HEK293 (cell line): ENCODE measurements around the gene SLC25A40.

Experiments used
- CTCF ChIA-PET: fragments of 350-600 bp; formaldehyde crosslinking; extraction: SDS; loops from one replicate; lab custom pipeline; 2021; ENCODE audit warnings: antibody characterized with exemption; lab: Yijun Ruan, JAX
- POLR2A ChIA-PET: fragments of 300-600 bp; formaldehyde crosslinking; extraction: SDS; loops from one replicate; lab custom pipeline; 2020; ENCODE audit warnings: antibody characterized with exemption, inconsistent platforms; lab: Yijun Ruan, JAX
- H3K27ac ChIP-seq: fragments of 200-500 bp; sonication (Bioruptor generic); 2 replicates; pipeline ENCODE4 v1.5.1; 2014; ENCODE audit warnings: low read depth, low read length, control low read depth, inconsistent platforms; ENCODE audit errors: extremely low read depth
- H3K36me3 ChIP-seq, 2 experiments: fragments of 200-500 bp in 1 of 2; sonication (Bioruptor generic) in 1 of 2; 1 replicate in 1 of 2; 2 replicates in 1 of 2; pipeline ENCODE4 v1.5.1; 2014 to 2017; ENCODE audit warnings: inconsistent platforms in 2 of 2, low read length in 2 of 2; ENCODE audit not compliant: control insufficient read depth in 2 of 2, insufficient read depth in 1 of 2
- H3K4me1 ChIP-seq: fragments of 200-500 bp; sonication (Bioruptor generic); 2 replicates; pipeline ENCODE4 v1.5.1; 2014; ENCODE audit warnings: mild to moderate bottlenecking, low read length, inconsistent platforms; ENCODE audit not compliant: control insufficient read depth, insufficient read depth
- H3K4me3 ChIP-seq: 2 replicates; pipeline ENCODE4 v1.5.1; 2011; ENCODE audit warnings: low read depth, mild to moderate bottlenecking, control low read depth, low read length, moderate library complexity
- H3K9me3 ChIP-seq: fragments of 200-500 bp; sonication (Bioruptor generic); 2 replicates; pipeline ENCODE4 v1.5.1; 2014; ENCODE audit warnings: low read depth, low read length, inconsistent platforms; ENCODE audit not compliant: control insufficient read depth, insufficient read depth
- EGR2 ChIP-seq: fragments of 450-650 bp; formaldehyde crosslinking; IDR thresholded peaks from 2 replicates; pipeline ENCODE4 v1.5.1; 2016; ENCODE audit warnings: low read depth, missing biosample characterization, missing genetic modification characterization
- KLF1 ChIP-seq: fragments of 450-650 bp; formaldehyde crosslinking; IDR thresholded peaks from 2 replicates; pipeline ENCODE4 v1.5.1; 2016; ENCODE audit warnings: missing biosample characterization, missing genetic modification characterization
- REPIN1 ChIP-seq: fragments of 450-650 bp; formaldehyde crosslinking; IDR thresholded peaks from 2 replicates; pipeline ENCODE4 v1.5.1; 2017; ENCODE audit warnings: missing biosample characterization, missing genetic modification characterization, low read depth
- SP7 ChIP-seq: fragments of 450-650 bp; formaldehyde crosslinking; IDR thresholded peaks from 2 replicates; pipeline ENCODE4 v1.5.1; 2016; ENCODE audit warnings: missing biosample characterization, missing genetic modification characterization
- ZBTB48 ChIP-seq: fragments of 450-650 bp; formaldehyde crosslinking; IDR thresholded peaks from 2 replicates; pipeline ENCODE4 v1.5.1; 2016; ENCODE audit warnings: missing biosample characterization, missing genetic modification characterization
- ZEB2 ChIP-seq: fragments of 450-650 bp; formaldehyde crosslinking; IDR thresholded peaks from 2 replicates; pipeline ENCODE4 v1.5.1; 2016; ENCODE audit warnings: missing biosample characterization, missing genetic modification characterization
- ZFP3 ChIP-seq: fragments of 450-650 bp; formaldehyde crosslinking; IDR thresholded peaks from 2 replicates; pipeline ENCODE4 v1.5.1; 2016; ENCODE audit warnings: low read depth, missing biosample characterization, missing genetic modification characterization
- ZFP69B ChIP-seq: fragments of 450-650 bp; formaldehyde crosslinking; IDR thresholded peaks from 2 replicates; pipeline ENCODE4 v1.5.1; 2016; ENCODE audit warnings: missing biosample characterization, missing genetic modification characterization
- ZNF561 ChIP-seq: fragments of 450-650 bp; IDR thresholded peaks from 2 replicates; pipeline ENCODE4 v1.5.1; 2018; ENCODE audit warnings: missing biosample characterization, missing genetic modification characterization, borderline replicate concordance
- ZNF621 ChIP-seq: fragments of 450-650 bp; formaldehyde crosslinking; IDR thresholded peaks from 2 replicates; pipeline ENCODE4 v1.5.1; 2017; ENCODE audit warnings: missing biosample characterization, missing genetic modification characterization
- ZNF626 ChIP-seq: fragments of 450-650 bp; sonication (Bioruptor Pico); formaldehyde crosslinking; IDR thresholded peaks from 2 replicates; pipeline ENCODE4 v1.5.1; 2018; ENCODE audit warnings: missing biosample characterization, missing genetic modification characterization, inconsistent platforms
- ZNF707 ChIP-seq: fragments of 450-650 bp; formaldehyde crosslinking; IDR thresholded peaks from 2 replicates; pipeline ENCODE4 v1.5.1; 2016; ENCODE audit warnings: missing biosample characterization, missing genetic modification characterization
- ZNF76 ChIP-seq: fragments of 450-650 bp; formaldehyde crosslinking; IDR thresholded peaks from 2 replicates; pipeline ENCODE4; 2016; ENCODE audit warnings: low read depth, missing biosample characterization, missing genetic modification characterization, borderline replicate concordance
- ZNF792 ChIP-seq: fragments of 450-650 bp; formaldehyde crosslinking; IDR thresholded peaks from 2 replicates; pipeline ENCODE4 v1.5.1; 2016; ENCODE audit warnings: missing biosample characterization, missing genetic modification characterization
- TF ChIP-seq, protein P1 (sequence below): fragments of 450-650 bp; formaldehyde crosslinking; IDR thresholded peaks from 2 replicates; pipeline ENCODE4 v1.5.1; 2016; ENCODE audit warnings: missing biosample characterization, missing genetic modification characterization
- TF ChIP-seq, protein P2 (sequence below): fragments of 450-650 bp; formaldehyde crosslinking; IDR thresholded peaks from 2 replicates; pipeline ENCODE4 v1.5.1; 2017; ENCODE audit warnings: missing biosample characterization, missing genetic modification characterization
- TF ChIP-seq, protein P3 (sequence below): fragments of 450-650 bp; formaldehyde crosslinking; optimal IDR thresholded peaks from 2 replicates; pipeline ENCODE3; 2016; ENCODE audit warnings: missing biosample characterization, mild to moderate bottlenecking, missing genetic modification characterization
- TF ChIP-seq, protein P4 (sequence below): fragments of 450-650 bp; formaldehyde crosslinking; IDR thresholded peaks from 2 replicates; pipeline ENCODE4 v1.5.1; 2017; ENCODE audit warnings: missing biosample characterization, missing genetic modification characterization
- TF ChIP-seq, protein P5 (sequence below): fragments of 450-650 bp; formaldehyde crosslinking; IDR thresholded peaks from 2 replicates; pipeline ENCODE4; 2016; ENCODE audit warnings: missing biosample characterization, missing genetic modification characterization

SLC25A40 gene

DNA sequence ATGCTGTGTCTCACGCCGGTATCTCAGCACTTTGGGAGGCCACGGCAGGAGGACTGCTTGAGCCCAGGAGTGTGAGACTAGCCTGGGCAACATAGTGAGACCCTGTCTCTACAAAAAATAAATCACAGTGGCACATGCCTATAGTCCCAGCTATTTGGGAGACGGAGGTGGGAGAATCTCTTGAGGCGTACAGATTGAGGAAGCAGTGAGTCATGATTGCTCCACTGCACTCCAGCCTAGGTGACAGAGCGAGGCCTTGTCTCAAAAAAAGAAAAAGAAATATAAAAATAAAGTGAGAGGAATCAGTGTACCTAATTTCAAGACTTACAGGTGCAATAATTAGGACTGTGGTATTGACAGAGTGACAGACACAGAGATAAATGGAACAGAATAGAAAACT is 23.9 kb downstream of the SLC25A40 start:
- Histone ChIP-seq H3K9me3 (no peaks in the 10 kb centered on the region), H3K4me1 (no peaks in the 10 kb centered on the region), H3K4me3 (no peak overlapping the region), H3K27ac (no peak overlapping the region), H3K36me3 (peaks cover 11 to 19% of the 10 kb centered on the region in 2 experiments)
- POLR2A ChIA-PET: no interaction called here
- TF ChIP-seq ZNF792 (tag by site-specific recombination) (no peak), KLF1 (tag by site-specific recombination) (no peak), ZNF561 (tag by site-specific recombination) (no peak), REPIN1 (no peak), ZFP69B (no peak), SP7 (tag by site-specific recombination) (no peak), ZNF626 (no peak), ZNF76 (tag by site-specific recombination) (no peak), ZNF621 (tag by site-specific recombination) (no peak), ZBTB48 (tag by site-specific recombination) (no peak), ZNF707 (tag by site-specific recombination) (no peak)
- TF ChIP-seq, protein P1, sequence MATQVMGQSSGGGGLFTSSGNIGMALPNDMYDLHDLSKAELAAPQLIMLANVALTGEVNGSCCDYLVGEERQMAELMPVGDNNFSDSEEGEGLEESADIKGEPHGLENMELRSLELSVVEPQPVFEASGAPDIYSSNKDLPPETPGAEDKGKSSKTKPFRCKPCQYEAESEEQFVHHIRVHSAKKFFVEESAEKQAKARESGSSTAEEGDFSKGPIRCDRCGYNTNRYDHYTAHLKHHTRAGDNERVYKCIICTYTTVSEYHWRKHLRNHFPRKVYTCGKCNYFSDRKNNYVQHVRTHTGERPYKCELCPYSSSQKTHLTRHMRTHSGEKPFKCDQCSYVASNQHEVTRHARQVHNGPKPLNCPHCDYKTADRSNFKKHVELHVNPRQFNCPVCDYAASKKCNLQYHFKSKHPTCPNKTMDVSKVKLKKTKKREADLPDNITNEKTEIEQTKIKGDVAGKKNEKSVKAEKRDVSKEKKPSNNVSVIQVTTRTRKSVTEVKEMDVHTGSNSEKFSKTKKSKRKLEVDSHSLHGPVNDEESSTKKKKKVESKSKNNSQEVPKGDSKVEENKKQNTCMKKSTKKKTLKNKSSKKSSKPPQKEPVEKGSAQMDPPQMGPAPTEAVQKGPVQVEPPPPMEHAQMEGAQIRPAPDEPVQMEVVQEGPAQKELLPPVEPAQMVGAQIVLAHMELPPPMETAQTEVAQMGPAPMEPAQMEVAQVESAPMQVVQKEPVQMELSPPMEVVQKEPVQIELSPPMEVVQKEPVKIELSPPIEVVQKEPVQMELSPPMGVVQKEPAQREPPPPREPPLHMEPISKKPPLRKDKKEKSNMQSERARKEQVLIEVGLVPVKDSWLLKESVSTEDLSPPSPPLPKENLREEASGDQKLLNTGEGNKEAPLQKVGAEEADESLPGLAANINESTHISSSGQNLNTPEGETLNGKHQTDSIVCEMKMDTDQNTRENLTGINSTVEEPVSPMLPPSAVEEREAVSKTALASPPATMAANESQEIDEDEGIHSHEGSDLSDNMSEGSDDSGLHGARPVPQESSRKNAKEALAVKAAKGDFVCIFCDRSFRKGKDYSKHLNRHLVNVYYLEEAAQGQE (tag by site-specific recombination): no peak
- TF ChIP-seq, protein P2, sequence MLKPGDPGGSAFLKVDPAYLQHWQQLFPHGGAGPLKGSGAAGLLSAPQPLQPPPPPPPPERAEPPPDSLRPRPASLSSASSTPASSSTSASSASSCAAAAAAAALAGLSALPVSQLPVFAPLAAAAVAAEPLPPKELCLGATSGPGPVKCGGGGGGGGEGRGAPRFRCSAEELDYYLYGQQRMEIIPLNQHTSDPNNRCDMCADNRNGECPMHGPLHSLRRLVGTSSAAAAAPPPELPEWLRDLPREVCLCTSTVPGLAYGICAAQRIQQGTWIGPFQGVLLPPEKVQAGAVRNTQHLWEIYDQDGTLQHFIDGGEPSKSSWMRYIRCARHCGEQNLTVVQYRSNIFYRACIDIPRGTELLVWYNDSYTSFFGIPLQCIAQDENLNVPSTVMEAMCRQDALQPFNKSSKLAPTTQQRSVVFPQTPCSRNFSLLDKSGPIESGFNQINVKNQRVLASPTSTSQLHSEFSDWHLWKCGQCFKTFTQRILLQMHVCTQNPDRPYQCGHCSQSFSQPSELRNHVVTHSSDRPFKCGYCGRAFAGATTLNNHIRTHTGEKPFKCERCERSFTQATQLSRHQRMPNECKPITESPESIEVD (tag by site-specific recombination): no peak
- TF ChIP-seq, protein P3, sequence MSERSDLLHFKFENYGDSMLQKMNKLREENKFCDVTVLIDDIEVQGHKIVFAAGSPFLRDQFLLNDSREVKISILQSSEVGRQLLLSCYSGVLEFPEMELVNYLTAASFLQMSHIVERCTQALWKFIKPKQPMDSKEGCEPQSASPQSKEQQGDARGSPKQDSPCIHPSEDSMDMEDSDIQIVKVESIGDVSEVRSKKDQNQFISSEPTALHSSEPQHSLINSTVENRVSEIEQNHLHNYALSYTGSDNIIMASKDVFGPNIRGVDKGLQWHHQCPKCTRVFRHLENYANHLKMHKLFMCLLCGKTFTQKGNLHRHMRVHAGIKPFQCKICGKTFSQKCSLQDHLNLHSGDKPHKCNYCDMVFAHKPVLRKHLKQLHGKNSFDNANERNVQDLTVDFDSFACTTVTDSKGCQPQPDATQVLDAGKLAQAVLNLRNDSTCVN (tag by site-specific recombination): no peak
- TF ChIP-seq, protein P4, sequence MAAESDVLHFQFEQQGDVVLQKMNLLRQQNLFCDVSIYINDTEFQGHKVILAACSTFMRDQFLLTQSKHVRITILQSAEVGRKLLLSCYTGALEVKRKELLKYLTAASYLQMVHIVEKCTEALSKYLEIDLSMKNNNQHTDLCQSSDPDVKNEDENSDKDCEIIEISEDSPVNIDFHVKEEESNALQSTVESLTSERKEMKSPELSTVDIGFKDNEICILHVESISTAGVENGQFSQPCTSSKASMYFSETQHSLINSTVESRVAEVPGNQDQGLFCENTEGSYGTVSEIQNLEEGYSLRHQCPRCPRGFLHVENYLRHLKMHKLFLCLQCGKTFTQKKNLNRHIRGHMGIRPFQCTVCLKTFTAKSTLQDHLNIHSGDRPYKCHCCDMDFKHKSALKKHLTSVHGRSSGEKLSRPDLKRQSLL (tag by site-specific recombination): no peak
- CTCF ChIA-PET: no interaction called here

DNA sequence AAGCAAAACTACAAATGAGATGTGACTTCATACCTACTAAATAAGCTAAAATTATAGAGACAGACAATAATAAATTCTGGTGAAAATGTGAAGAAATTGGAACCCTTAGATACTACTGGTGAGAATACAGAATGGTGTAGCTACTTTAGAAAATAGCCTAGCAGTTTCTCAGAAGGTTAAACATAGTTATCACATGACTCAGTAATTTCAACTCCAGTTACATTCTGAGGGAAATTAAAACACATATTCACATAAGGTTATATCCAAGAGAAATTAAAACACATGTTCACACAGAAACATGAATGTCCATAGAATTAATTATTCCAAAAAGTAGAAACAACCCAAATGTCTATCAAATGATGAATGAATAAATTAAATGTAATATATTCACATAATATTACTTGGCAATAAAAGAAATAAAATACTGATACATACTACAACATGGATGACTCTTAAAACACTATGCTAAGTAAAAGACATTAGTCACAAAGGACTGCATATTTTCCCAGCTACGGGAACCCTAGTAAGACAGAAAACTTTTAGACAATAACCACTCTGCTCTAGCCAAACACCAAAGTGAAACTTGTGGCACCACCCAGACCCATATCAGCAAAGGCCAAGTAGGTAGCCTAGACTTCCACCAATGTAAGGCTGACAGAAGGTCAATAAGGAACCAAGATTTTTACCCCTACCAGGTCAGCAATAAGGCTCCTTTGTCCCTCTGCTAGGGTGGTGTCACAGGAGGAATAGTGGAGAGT is 25.1 kb downstream of the SLC25A40 start:
- CTCF ChIA-PET: no interaction called here
- no peak overlapping the region for H3K27ac ChIP-seq
- no peaks in the 10 kb centered on the region for H3K9me3 ChIP-seq
- no peaks in the 10 kb centered on the region for H3K4me1 ChIP-seq
- no peak for TF ChIP-seq ZFP3 (tag by site-specific recombination)
- TF ChIP-seq EGR2: no peak
- TF ChIP-seq, protein P5, sequence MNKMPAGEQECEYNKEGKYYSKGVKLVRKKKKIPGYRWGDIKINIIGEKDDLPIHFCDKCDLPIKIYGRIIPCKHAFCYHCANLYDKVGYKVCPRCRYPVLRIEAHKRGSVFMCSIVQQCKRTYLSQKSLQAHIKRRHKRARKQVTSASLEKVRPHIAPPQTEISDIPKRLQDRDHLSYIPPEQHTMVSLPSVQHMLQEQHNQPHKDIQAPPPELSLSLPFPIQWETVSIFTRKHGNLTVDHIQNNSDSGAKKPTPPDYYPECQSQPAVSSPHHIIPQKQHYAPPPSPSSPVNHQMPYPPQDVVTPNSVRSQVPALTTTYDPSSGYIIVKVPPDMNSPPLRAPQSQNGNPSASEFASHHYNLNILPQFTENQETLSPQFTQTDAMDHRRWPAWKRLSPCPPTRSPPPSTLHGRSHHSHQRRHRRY (tag by site-specific recombination): no peak
- no peak for TF ChIP-seq ZEB2 (tag by site-specific recombination)
- POLR2A ChIA-PET: no interaction called here
- no peak overlapping the region for H3K4me3 ChIP-seq
- H3K36me3 ChIP-seq: peaks cover 11 to 15% of the 10 kb centered on the region in 2 experiments
